ENCODE results near the gene ARPC4. TPM values are rescaled to one million over a fixed set of nuclear protein-coding genes. Genes with fewer than 3 reads are reported as not detected.

Gene ARPC4
- total RNA-seq, 1 experiment from 2014 or later: 152 TPM

DNA sequence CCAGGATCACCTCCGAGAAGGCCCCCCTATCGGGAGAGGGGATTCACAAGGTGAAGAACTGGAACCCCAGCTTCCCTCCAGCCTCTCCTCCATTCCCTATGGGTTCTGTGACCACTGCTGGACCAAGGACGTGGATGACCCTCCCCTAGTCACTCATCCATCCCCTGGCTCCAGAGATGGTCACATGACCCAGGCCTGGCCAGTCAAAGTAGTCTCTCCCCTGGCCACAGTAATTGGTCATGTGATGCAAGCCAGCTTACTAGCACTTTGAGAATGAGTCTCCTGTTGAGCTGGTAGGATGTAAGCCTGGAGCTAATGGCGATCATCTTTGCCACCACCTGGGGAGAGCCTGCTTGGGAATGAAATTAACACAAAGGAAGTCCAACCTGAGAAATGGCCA lies 27.0 kb upstream of the ARPC4 start:
- POLR2A ChIA-PET (ENCODE audit: low non-redundant PET): no interaction called here
- CTCF ChIA-PET: no interaction called here

GRCh38 chr3:9767418-9767817 lies 25.5 kb upstream of the ARPC4 start:
- H3K27me3 ChIP-seq (replicated peaks; ENCODE audit: insufficient read depth, low read depth, low read length, poor library complexity): no peaks in the 10 kb centered on the region
- no peaks in the 10 kb centered on the region for H3K9me3 ChIP-seq (ENCODE audit: low read depth, low read length, poor library complexity, severe bottlenecking)
- BruUV-seq (replicated peaks): no TSS peak
- DNase-seq (ENCODE audit: low spot score): no peak
- H3K4me3 ChIP-seq (ENCODE audit: low read depth, low read length, poor library complexity, severe bottlenecking): no peak overlapping the region
- H3K27ac ChIP-seq (ENCODE audit: low read depth, low read length, poor library complexity, severe bottlenecking): no peak overlapping the region
- CTCF ChIA-PET: no interaction called here
- intact Hi-C loops (cut with micrococcal nuclease; ENCODE audit: unreplicated experiment): no loop called here
- POLR2A ChIA-PET (ENCODE audit: low non-redundant PET): no interaction called here
- H3K4me1 ChIP-seq (ENCODE audit: insufficient read depth, low read length, poor library complexity, severe bottlenecking): peaks cover 10% of the 10 kb centered on the region
- TF ChIP-seq EZH2 (IDR thresholded peaks at IDR 0.05; ENCODE audit: borderline replicate concordance, low read depth, low read length, poor library complexity, severe bottlenecking): no peak
- TF ChIP-seq, protein P1, sequence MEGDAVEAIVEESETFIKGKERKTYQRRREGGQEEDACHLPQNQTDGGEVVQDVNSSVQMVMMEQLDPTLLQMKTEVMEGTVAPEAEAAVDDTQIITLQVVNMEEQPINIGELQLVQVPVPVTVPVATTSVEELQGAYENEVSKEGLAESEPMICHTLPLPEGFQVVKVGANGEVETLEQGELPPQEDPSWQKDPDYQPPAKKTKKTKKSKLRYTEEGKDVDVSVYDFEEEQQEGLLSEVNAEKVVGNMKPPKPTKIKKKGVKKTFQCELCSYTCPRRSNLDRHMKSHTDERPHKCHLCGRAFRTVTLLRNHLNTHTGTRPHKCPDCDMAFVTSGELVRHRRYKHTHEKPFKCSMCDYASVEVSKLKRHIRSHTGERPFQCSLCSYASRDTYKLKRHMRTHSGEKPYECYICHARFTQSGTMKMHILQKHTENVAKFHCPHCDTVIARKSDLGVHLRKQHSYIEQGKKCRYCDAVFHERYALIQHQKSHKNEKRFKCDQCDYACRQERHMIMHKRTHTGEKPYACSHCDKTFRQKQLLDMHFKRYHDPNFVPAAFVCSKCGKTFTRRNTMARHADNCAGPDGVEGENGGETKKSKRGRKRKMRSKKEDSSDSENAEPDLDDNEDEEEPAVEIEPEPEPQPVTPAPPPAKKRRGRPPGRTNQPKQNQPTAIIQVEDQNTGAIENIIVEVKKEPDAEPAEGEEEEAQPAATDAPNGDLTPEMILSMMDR (conservative IDR thresholded peaks at IDR 0.05; ENCODE audit: low read depth, low read length): no peak
- no peaks in the 10 kb centered on the region for H3K36me3 ChIP-seq (ENCODE audit: insufficient read depth, low read length, poor library complexity, severe bottlenecking)

More for the DNA sequence above, 27.0 kb upstream of the ARPC4 start:
- peaks cover 10% of the 10 kb centered on the region for H3K4me1 ChIP-seq (ENCODE audit: insufficient read depth, low read length, poor library complexity, severe bottlenecking)
- no peak for DNase-seq (ENCODE audit: low spot score)
- TF ChIP-seq EZH2 (IDR thresholded peaks at IDR 0.05; ENCODE audit: borderline replicate concordance, low read depth, low read length, poor library complexity, severe bottlenecking): no peak
- TF ChIP-seq, protein P1 (conservative IDR thresholded peaks at IDR 0.05; ENCODE audit: low read depth, low read length): no peak
- intact Hi-C loops (cut with micrococcal nuclease; ENCODE audit: unreplicated experiment): no loop called here
- no peak overlapping the region for H3K4me3 ChIP-seq (ENCODE audit: low read depth, low read length, poor library complexity, severe bottlenecking)
- no peaks in the 10 kb centered on the region for H3K27me3 ChIP-seq (replicated peaks; ENCODE audit: insufficient read depth, low read depth, low read length, poor library complexity)
- no peaks in the 10 kb centered on the region for H3K9me3 ChIP-seq (ENCODE audit: low read depth, low read length, poor library complexity, severe bottlenecking)
- no peaks in the 10 kb centered on the region for H3K36me3 ChIP-seq (ENCODE audit: insufficient read depth, low read length, poor library complexity, severe bottlenecking)
- no TSS peak for BruUV-seq (replicated peaks)
- no peak overlapping the region for H3K27ac ChIP-seq (ENCODE audit: low read depth, low read length, poor library complexity, severe bottlenecking)

DNA sequence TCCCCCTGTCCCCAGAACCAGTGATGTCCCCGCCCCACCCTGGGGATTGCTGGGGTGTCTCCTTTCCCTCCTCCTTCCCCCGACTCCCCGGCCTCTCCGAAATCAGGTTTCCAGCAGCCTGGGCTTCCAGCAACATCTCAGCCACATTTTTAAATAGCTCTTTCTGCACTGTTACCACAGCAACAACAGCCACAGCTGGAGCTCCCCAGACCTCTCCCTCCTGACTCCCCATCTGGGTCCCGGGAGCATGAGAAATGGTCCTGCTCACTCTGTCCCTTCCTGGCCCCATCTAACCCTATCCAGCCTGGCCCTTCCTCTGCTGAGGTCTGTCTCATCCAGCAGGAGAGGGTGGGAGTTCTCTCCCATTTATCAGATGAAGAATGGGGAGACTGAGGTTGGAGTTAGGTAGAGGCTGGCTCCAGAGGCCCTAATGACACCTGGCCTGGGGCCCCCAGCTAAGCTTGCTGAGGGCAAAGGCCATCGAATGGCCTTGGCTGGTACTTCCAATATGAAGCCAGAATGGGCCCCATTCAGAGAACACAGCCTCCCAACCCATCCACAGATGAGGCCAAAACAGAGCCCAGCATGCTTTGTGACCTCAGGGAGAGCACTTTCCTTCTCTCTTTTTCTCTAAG lies 24.6 kb upstream of the ARPC4 start:
- ChIA-PET POLR2A (ENCODE audit: low non-redundant PET) (interaction anchor here (0.7 kb wide), 1 partner anchor 9 kb away, joined by 5 read pairs; no protein-coding TSS in a partner anchor), CTCF (no interaction called here)
- Histone ChIP-seq H3K9me3 (ENCODE audit: low read depth, low read length, poor library complexity, severe bottlenecking) (no peaks in the 10 kb centered on the region), H3K27me3 (replicated peaks; ENCODE audit: insufficient read depth, low read depth, low read length, poor library complexity) (no peaks in the 10 kb centered on the region), H3K27ac (ENCODE audit: low read depth, low read length, poor library complexity, severe bottlenecking) (no peak overlapping the region), H3K36me3 (ENCODE audit: insufficient read depth, low read length, poor library complexity, severe bottlenecking) (no peaks in the 10 kb centered on the region), H3K4me3 (ENCODE audit: low read depth, low read length, poor library complexity, severe bottlenecking) (no peak overlapping the region), H3K4me1 (ENCODE audit: insufficient read depth, low read length, poor library complexity, severe bottlenecking) (peaks cover 10% of the 10 kb centered on the region)
- TF ChIP-seq, protein P1 (conservative IDR thresholded peaks at IDR 0.05; ENCODE audit: low read depth, low read length): no peak
- no peak for TF ChIP-seq EZH2 (IDR thresholded peaks at IDR 0.05; ENCODE audit: borderline replicate concordance, low read depth, low read length, poor library complexity, severe bottlenecking)
- intact Hi-C loops (cut with micrococcal nuclease; ENCODE audit: unreplicated experiment): no loop called here
- no TSS peak for BruUV-seq (replicated peaks)
- no peak for DNase-seq (ENCODE audit: low spot score)

Measured in A673 (cell line).